HG02852 (cell line): ENCODE data around the gene SH2D3A.
"Not testable (repeated sequence)": the region's sequence is repeated elsewhere in the genome, so short reads cannot be mapped to it uniquely, and the experiment has no call there.

Source experiments
- ATAC-seq: cut with Tn5 transposase; IDR thresholded peaks from one replicate; pipeline ENCODE4 v1.9.1; 2021; ENCODE audit warnings: mild to moderate bottlenecking, moderate library complexity; ENCODE audit not compliant: unreplicated experiment

SH2D3A gene

DNA sequence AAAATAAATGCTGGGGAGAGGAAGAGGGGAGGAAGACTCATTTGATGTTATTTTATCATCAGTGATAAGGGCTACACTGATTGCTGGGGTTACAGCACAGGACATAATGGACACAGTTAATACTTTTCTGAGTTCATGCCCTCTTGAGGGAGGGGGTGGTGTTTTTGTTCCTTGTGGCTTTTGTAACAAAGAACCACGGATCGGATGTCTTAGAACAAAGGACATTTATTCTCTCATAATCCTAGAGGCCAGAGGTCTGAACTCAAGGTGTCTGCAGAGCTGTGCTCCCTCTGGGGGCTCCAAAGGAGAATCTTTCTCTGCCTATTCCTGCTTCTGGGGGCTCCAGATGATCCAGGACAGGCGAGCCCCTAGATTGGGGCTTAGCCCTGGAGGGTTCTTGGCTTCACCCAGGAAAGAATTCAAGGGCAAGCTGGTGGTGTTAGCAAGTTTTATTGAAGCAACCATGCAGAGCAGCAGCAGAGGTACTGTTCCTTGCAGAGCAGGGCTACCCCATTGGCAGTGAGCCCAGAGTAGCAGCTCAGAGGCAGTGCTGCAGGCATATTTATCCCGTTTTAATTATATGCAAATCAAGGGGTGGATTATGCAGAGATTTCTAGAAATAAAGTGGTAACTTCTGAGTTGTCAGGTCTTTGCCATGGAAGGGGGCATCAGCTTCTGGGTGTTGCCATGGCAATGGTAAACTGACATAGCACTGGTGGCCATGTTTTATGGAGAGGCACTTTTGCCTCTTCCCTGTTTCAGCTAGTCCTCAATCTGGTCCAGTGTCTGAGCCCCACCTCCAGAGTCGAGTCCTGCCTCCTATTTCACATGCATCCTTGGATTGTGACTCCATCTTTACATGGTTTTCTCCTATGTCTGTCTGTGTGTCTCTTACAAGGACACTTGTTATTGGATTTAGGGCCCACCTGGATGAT is 23.2 kb upstream of the SH2D3A start:
- no peak for ATAC-seq

DNA sequence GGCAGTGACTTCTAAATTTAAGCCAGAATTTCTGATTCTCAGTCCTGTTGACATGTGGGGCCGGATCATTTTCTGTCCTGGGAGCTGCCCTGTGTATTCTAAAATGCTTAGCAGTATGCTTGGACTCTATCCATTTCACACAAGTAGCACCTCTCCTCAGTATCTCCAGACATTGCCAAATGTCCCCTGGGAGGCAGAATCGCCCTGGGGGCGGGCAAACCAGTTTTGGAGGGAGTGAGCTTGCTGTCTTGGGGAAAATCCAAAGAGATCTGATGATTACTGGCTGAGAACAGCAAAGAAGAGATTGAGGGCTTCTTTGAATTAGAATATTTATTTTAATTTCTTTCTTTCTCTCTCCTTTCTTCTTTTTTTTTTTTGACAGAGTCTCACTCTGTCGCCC is 21.7 kb upstream of the SH2D3A start:
- no peak for ATAC-seq

- ATAC-seq, result no peak
Observed at GRCh38 chr19:6787393-6787792, 20.2 kb upstream of the SH2D3A start.

DNA sequence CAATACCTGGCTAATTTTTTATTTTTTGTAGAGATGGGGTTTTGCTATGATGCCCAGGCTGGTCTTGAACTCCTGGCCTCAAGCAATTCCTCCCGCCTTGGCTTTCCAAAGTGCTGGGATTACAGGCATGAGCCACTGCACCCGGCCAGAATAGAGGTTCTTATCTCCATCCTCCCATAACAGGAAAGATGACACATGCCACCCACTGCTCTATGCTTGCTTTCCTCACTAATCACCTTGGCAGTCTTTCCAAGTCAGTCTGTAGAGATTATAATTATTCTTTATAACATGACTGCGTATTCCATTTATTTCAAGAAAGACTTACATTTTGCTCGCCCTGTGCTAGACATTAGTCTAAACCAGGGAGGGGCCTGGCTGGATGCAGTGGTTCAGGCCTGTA is 12.0 kb upstream of the SH2D3A start:
- no peak for ATAC-seq

- no peak for ATAC-seq
Observed at GRCh38 chr19:6778386-6778785, 11.2 kb upstream of the SH2D3A start.

GRCh38 chr19:6777434-6777833 is 10.2 kb upstream of the SH2D3A start:
- no peak for ATAC-seq

DNA sequence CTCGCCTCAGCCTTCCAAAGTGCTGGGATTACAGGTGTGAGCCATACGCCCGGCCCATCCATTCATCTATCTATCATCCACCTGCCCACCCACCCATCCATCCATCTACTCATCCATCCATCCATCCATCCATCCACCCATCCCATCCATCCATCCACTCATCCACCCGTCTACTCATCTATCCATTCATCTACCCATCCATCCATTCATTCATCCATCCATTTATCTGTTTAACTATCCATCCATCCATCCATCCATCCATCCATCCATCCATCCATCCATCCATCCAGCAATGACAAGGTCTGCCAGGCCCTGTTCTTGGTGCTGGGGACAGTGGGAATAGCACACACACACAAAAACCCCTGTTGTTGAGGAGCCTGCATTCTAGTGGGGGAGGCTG is 9.8 kb upstream of the SH2D3A start:
- ATAC-seq, result no peak

DNA sequence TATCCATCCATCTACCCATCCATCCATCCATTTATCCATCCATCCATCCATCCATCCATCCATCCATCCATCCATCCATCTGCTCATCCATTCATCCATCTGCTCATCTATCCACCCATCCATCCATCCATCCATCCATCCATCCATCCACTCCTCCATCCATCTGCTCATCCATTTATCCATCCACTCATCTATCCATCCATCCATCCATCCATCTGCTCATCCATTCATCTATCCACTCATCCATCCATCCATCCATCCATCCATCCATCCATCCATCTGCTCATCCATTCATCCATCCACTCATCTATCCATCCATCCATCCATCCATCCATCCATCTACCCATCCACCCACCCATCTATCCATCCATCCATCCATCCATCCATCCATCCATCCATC is 8.8 kb upstream of the SH2D3A start:
- not testable (repeated sequence) for ATAC-seq

GRCh38 chr19:6774821-6775707 is 7.8 kb upstream of the SH2D3A start:
- no peak for ATAC-seq

GRCh38 chr19:6773323-6773931 is 6.2 kb upstream of the SH2D3A start:
- ATAC-seq, result peak; percentile 37

GRCh38 chr19:6772866-6773322 is 5.7 kb upstream of the SH2D3A start:
- no peak for ATAC-seq

DNA sequence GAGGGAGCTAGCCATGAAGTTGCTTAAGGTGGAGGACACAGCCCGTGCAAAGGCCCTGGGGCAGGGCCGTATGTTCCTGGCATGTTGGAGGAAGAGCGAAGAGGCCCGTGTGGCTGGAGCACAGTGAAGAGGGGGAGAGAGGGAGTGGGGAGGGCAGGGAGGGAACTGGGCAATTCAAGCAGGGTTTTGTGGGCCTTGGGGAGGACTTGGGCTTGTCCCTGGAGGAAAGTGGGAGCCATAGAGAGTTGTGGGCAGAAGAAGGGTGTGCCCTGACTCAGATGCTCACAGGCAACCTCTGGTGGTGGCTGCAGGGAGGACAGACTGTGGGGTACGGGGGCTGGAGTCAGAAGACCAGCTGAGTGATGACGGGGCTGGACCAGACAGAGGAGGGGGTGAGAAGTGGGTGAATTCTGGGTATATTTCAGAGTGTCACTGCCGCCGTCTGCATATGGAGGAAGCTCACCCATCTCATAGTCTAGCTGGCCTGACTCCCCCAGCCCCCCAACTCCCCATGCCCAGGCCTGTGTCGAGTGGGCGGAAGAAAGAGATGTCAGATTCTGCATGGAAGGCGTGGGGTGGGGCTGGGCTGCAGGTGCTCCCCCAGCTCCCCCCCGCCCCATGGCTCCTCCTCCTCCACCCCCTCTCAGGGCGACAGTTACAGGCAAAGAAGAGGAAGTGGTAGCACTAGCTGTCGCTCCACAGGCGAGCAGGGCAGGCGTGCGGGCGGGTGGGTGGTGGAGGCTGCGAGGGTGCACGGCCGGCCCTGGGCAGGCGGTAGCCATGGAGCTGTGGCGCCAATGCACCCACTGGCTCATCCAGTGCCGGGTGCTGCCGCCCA is 5.0 kb upstream of the SH2D3A start, which contains the start of gene VAV1:
Gene VAV1 (plus strand): TSS at position 681 of the 838 bp plus-strand sequence. CDS start 100 bp downstream, at position 781.
- ATAC-seq, result no peak

DNA sequence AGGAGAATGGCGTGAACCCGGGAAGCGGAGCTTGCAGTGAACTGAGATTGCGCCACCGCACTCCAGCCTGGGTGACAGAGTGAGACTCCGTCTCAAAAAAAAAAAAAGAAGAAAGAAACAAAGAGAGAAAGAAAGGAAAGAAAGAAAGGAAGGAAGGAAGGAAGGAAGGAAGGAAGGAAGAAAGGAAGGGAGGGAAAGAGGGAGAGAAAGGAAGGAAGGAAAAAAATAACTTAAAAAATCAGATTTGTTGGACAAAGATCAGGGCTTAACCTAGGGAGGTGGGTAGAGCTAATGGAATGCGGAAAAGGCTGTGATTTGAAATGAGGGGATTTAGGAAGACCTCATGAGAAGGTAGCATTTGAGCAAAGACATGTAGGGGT is 4.4 kb upstream of the SH2D3A start:
- not testable (repeated sequence) for ATAC-seq

- no peak for ATAC-seq
Observed at GRCh38 chr19:6769006-6769619, 1.9 kb upstream of the SH2D3A start.

DNA sequence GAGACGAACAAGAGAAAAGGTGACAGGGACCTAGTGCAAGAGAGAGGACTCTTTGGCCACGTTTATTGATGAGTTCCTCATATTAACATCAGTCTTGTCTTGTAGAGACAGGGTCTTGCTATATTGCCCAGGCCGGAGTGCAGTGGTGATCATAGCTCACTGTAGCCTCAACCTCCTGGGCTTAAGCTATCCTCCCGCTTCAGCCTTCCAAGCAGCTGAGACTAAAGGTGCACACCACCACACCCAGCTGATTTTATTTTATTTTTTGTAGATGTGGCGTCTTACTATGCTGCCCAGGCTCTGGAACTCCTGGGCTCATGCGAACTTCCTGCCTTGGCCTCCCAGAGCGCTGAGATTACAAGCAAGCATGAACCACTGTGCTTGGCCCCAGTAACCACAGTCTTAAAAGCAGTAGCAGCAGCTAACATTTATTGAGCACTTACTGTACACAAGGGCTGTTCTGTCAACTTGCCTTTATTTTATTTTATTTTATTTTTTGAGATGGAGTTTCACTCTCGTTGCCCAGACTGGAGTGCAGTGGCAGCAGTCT is 1.1 kb upstream of the SH2D3A start:
- ATAC-seq, result no peak

- ATAC-seq, result peak; percentile 21
Observed at GRCh38 chr19:6767081-6767356, 216 bp downstream of the SH2D3A start.

DNA sequence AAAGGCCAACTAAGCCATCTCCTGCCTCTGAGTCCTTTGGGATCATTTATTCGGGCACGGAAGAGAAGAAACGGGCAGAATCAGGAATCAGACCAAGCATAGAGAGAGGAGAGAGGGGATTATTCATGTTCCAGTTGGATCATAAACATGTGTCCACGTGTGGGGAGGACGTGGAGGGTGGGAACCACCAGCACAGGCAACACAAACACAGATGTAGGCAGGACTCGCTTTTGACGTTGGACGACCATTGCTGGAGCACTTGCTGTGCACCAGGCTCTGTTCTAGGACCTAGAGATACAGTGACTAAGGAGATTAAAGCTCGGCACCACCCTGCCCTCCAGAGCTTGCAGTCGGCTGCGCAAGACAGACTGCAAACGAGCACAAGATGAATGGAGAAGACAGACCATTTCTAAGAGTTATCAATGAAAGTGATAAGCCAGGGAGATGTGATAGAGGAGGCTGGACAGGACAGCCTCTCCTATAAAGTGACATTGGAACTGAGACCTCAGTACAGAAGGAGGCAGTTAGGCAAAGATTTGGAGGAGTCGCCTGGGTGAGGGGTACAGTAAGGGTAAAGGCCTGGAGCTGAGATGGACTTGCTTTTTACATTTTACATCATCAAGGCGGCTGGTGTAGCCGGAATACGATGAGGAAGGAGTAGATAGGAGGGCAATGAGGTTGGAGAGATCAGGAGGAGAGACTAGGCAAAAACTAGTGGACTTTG is 716 bp downstream of the SH2D3A start:
- no peak for ATAC-seq

DNA sequence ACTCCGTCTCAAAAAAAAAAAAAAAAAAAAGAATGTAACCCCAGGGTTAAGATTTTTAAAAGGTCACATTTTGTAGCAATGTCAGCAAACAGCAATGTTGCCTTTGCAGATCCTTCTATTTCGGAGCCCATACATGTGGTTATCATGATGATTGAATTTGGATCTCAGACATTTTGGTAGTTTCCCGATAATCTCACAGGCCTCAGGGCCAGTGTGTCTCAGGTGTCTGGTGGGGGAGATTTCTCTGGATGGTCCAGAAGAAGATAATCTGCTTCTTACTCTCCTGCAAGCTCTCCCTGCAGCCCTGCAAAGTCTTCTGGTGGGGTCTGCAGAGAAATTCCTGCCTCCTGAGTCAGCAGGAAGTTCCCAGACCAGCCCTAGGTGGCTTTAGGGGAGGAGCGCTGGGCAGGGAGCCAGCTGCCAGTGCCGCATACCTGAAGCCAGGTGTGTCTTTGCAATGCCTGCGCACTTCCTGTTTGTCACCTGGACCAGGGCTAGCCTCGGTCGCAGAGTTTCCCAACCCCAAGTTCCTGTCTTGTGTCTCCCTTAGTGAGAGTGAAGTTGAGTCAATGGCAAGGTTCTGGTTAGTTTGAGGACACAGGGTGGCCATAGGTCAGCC is 1.4 kb downstream of the SH2D3A start:
- no peak for ATAC-seq
